ENCODE measurements around the gene RBKS. TPM values are rescaled to one million over a fixed set of nuclear protein-coding genes. Genes with fewer than 3 reads are reported as not detected.
A peak's percentile ranks its signal among the peaks of the same experiment; 100 is the strongest.

RBKS gene
- total RNA-seq, 4 donors from 2014 or later, result 26.1 to 35.4 (median 33.1) TPM; not detected in 1

DNA sequence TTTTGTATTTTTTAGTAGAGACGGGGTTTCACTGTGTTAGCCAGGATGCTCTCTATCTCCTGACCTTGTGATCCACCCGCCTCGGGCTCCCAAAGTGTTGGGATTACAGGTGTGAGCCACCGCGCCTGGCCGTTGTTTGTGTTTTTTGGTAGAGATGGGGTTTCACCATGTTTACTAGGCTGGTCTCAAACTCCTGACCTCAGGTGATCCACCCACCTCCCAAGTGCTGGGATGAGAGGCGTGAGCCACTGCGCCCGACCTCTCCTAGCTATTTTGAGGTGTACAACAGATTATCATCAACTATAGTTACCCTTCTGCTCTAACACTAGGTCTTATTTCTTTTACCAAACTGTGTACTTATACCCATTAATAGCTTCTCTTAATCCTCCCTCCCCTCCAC, 147.6 kb downstream of the RBKS start:
- H3K27ac ChIP-seq, result no peak overlapping the region
- TF ChIP-seq POLR2A (IDR thresholded peaks at IDR 0.05), result no peak
- TF ChIP-seq, protein P1, sequence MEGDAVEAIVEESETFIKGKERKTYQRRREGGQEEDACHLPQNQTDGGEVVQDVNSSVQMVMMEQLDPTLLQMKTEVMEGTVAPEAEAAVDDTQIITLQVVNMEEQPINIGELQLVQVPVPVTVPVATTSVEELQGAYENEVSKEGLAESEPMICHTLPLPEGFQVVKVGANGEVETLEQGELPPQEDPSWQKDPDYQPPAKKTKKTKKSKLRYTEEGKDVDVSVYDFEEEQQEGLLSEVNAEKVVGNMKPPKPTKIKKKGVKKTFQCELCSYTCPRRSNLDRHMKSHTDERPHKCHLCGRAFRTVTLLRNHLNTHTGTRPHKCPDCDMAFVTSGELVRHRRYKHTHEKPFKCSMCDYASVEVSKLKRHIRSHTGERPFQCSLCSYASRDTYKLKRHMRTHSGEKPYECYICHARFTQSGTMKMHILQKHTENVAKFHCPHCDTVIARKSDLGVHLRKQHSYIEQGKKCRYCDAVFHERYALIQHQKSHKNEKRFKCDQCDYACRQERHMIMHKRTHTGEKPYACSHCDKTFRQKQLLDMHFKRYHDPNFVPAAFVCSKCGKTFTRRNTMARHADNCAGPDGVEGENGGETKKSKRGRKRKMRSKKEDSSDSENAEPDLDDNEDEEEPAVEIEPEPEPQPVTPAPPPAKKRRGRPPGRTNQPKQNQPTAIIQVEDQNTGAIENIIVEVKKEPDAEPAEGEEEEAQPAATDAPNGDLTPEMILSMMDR (IDR thresholded peaks at IDR 0.05), result no peak
- H3K4me3 ChIP-seq, result no peak overlapping the region
- H3K4me1 ChIP-seq, result peaks cover 0 to 6% (median 4%) of the 10 kb centered on the region in 4 donors
- DNase-seq, result no peak
- no peaks in the 10 kb centered on the region for H3K36me3 ChIP-seq
- no peaks in the 10 kb centered on the region for H3K27me3 ChIP-seq
- H3K9me3 ChIP-seq, result no peaks in the 10 kb centered on the region

DNA sequence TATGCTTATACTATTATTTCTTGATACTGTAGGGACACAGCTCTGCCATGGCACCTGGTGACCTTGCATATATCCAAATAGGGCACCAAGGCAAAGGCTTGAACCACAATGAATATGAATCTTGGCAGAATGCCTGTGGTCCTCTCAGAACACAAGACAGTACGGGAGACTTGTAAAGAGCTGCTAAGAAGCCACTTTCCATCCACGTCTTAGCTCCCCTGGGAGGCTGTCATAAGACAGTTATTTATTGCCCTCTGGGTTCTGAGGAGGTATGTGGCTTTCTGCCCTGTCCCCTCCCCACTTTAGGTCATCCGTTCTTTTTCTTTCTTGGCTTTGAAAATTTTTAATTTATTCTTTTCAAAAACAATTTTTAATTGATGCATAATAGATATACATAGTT, 148.5 kb downstream of the RBKS start:
- TF ChIP-seq, protein P1 (IDR thresholded peaks at IDR 0.05), result no peak
- no peak for TF ChIP-seq POLR2A (IDR thresholded peaks at IDR 0.05)
- Histone ChIP-seq H3K36me3 (no peaks in the 10 kb centered on the region), H3K27me3 (no peaks in the 10 kb centered on the region), H3K4me3 (no peak overlapping the region), H3K4me1 (peaks cover 0 to 6% (median 4%) of the 10 kb centered on the region in 4 donors), H3K27ac (no peak overlapping the region), H3K9me3 (no peaks in the 10 kb centered on the region)
- DNase-seq, result no peak

DNA sequence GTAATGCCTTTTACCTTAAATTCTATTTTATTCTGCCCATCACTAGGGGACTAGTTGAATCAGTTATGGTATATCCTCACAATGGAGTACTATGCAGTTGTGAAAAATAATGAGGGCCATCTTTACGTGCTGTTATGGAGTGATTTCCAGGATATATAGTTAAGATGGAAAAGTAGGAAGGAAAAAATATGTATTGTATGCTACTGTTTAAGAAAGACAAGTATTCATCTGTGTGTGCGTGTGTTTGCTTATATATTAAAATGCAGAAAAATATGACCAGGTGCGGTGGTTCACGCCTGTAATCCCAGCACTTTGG, 151.2 kb downstream of the RBKS start:
- H3K4me1 ChIP-seq, result peaks cover 3 to 17% (median 6%) of the 10 kb centered on the region in 4 donors
- TF ChIP-seq, protein P1 (IDR thresholded peaks at IDR 0.05), result no peak
- TF ChIP-seq POLR2A (IDR thresholded peaks at IDR 0.05), result no peak
- no peak overlapping the region for H3K27ac ChIP-seq
- H3K36me3 ChIP-seq, result no peaks in the 10 kb centered on the region
- DNase-seq, result no peak
- no peaks in the 10 kb centered on the region for H3K9me3 ChIP-seq
- H3K4me3 ChIP-seq, result no peak overlapping the region
- no peaks in the 10 kb centered on the region for H3K27me3 ChIP-seq

DNA sequence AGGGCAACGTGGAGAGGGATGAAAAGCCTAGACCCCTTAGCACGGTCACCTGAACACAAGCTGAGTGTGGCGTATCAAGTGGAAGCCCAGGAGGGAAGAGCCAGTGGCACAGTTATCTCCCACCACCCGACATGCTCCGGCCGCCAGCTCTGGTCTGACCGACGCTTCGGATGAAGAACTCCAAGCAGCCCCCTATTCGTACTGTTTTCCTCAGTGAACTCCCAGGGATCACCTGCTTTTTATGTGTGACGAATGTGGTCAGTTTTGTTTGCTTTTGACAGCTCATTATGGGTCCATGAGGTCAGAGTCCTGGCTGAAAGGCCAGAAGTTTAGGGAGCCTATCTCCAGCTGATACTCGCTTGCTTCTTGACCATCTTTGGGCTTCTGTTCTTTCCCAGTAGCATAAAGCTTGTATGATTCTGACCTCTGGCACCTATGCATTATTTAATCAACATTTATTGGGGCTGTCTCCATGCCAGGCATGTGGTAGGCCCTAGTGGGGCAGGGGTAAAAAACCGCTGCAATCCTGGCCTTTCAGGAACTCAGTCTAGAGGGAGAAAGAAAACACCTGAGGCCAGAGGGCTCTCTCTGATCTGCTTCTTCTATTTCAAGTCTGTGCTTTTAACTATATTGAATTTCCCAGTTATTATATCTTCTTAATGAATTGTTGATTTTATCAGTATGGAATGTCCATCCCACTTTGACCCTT, 151.7 kb downstream of the RBKS start:
- H3K27me3 ChIP-seq, result no peaks in the 10 kb centered on the region
- H3K9me3 ChIP-seq, result no peaks in the 10 kb centered on the region
- TF ChIP-seq, protein P1 (IDR thresholded peaks at IDR 0.05), result no peak
- TF ChIP-seq POLR2A (IDR thresholded peaks at IDR 0.05), result no peak
- peaks cover 3 to 17% (median 6%) of the 10 kb centered on the region in 4 donors for H3K4me1 ChIP-seq
- H3K4me3 ChIP-seq, result no peak overlapping the region
- peak overlapping the region in 2 of 4 donors; percentile 38 to 72 for H3K27ac ChIP-seq
- H3K36me3 ChIP-seq, result no peaks in the 10 kb centered on the region
- no peak for DNase-seq

DNA sequence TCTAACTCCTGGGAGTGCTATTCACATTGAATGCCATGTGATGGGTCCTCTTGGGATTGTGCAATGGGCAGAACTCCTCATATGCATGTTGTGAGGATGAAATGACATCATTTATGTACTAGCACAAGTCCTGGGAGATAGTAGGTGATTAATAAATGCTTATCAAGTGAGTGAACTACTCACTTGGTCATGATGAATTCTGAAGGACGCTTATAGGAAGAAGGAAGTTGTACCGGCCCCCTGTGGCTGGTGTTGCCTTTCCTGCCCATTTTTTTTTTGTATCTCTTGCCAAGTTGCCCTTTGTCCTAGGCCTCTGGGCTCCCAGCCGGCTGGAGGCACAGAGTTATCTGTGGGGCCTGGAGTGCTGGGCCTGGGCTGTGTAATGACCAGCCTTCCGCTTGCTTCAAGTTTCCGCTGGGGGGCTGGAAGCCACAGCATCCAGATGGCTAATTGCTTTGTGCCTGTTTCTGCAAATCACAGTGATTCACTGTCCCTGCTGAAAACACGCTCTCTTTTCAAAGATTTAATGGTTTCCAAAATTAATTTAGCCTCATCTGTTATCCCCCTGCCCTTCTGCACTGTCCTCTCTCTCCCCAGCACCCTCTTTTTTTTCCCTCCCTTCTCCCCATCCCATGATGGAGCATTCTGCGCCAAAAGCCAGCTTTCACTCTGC, 152.4 kb downstream of the RBKS start:
- H3K36me3 ChIP-seq, result no peaks in the 10 kb centered on the region
- no peak overlapping the region for H3K4me3 ChIP-seq
- peaks cover 3 to 17% (median 6%) of the 10 kb centered on the region in 4 donors for H3K4me1 ChIP-seq
- no peaks in the 10 kb centered on the region for H3K27me3 ChIP-seq
- H3K27ac ChIP-seq, result peak overlapping the region in 2 of 4 donors; percentile 38 to 72
- H3K9me3 ChIP-seq, result no peaks in the 10 kb centered on the region
- DNase-seq, result peak in 2 of 3 donors; percentile 60 to 65
- TF ChIP-seq, protein P1 (IDR thresholded peaks at IDR 0.05), result peak in 3 of 6 experiments; percentile 6 to 35 (median 29)
- no peak for TF ChIP-seq POLR2A (IDR thresholded peaks at IDR 0.05)

All from Peyer's patch (tissue), 4 donors.